Measurements from ENCODE around the gene CHD9NB.

Gene CHD9NB

DNA sequence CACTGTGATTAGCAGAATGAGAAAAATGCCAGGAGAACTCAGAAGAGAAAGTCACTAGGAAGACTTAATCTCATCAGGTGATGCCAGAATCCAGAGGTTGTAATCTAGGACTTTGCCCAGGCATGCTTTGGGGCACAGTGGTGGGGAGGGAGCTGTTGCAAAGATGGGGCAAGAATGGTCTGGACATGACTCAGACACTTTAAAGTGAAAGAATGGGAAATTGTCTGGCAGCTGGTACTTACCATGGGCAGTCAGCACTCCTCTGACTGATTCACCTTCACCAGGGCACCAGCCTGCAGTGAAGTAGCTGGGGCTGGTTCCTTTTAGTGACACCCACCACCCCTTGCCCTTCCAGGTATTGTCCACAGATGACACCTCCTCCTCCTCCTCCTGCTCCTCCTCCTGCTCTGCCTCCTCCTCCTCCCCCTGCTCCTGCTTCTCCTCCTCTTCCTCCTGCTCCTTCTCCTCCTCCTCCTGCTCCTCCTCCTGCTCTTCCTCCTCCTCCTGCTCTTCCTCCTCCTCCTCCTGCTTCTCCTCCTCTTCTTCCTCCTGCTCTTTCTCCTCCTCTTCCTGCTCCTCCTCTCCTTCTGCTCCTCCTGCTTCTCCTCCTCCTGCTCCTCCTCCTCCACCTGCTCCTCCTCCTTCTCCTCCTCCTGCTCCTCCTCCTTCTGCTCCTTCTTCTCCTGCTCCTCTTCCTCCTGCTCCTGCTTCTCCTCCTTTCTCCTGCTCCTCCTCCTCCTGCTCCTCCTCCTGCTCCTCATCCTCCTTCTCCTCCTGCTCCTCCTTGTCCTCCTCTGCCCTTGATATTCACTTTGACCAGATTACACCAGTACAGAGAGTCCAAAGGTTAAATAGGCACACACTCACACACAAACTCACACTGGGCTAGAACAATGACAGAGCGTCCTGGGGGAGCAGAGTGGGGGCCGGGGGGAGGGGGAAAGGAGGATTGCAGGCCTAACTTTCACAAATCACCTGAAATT, at the start of gene CHD9NB:
CHD9NB (minus strand) TSS at position 379 of the 983 bp plus-strand sequence. CDS start 8,739 bp downstream, outside the sequence.
- H3K4me3 Mint-ChIP-seq, result peak within 1 kb of the TSS; percentile 1 to 72 (median 51)
- H3K27ac Mint-ChIP-seq, result peak within 1 kb of the TSS; percentile 1 to 78 (median 77)
- H3K36me3 Mint-ChIP-seq (ENCODE audit: low read depth), result no peaks in the 10 kb centered on the region
- H3K9me3 Mint-ChIP-seq, result peaks cover 4% of the 10 kb centered on the region
- H3K27me3 Mint-ChIP-seq (ENCODE audit: low read depth), result peaks cover 7% of the 10 kb centered on the region
- peaks cover 18% of the 10 kb centered on the region for H3K4me1 Mint-ChIP-seq
- TF ChIP-seq, protein P1, sequence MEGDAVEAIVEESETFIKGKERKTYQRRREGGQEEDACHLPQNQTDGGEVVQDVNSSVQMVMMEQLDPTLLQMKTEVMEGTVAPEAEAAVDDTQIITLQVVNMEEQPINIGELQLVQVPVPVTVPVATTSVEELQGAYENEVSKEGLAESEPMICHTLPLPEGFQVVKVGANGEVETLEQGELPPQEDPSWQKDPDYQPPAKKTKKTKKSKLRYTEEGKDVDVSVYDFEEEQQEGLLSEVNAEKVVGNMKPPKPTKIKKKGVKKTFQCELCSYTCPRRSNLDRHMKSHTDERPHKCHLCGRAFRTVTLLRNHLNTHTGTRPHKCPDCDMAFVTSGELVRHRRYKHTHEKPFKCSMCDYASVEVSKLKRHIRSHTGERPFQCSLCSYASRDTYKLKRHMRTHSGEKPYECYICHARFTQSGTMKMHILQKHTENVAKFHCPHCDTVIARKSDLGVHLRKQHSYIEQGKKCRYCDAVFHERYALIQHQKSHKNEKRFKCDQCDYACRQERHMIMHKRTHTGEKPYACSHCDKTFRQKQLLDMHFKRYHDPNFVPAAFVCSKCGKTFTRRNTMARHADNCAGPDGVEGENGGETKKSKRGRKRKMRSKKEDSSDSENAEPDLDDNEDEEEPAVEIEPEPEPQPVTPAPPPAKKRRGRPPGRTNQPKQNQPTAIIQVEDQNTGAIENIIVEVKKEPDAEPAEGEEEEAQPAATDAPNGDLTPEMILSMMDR (IDR thresholded peaks at IDR 0.05; ENCODE audit: unreplicated experiment in 3 of 3), result no peak

DNA sequence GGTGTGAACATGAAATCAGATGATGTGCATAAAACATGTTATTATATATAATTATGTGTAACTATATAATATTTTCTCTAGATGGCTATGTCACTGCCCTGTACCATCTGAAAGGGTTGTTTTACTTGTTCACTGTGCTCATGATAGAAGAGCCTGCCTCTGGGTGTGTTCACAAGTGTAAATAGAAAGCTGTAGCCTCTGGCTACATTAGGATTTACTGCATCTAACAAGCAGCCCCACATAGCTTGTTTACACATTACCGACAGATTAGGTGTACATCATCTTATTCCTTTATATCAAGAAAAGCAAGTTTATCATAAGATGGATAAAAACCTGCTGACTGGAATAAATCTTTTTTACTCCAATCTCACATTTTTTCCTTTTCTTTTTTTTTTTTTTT, 48.2 kb upstream of the CHD9NB start:
- TF ChIP-seq, protein P1 (IDR thresholded peaks at IDR 0.05; ENCODE audit: unreplicated experiment in 3 of 3), result no peak
- H3K36me3 Mint-ChIP-seq (ENCODE audit: low read depth), result no peaks in the 10 kb centered on the region
- no peaks in the 10 kb centered on the region for H3K27me3 Mint-ChIP-seq (ENCODE audit: low read depth)
- no peaks in the 10 kb centered on the region for H3K9me3 Mint-ChIP-seq
- peak overlapping the region; percentile 26 to 70 (median 38) for H3K4me3 Mint-ChIP-seq
- peak overlapping the region; percentile 96 to 98 (median 97) for H3K27ac Mint-ChIP-seq
- peaks cover 32% of the 10 kb centered on the region for H3K4me1 Mint-ChIP-seq

DNA sequence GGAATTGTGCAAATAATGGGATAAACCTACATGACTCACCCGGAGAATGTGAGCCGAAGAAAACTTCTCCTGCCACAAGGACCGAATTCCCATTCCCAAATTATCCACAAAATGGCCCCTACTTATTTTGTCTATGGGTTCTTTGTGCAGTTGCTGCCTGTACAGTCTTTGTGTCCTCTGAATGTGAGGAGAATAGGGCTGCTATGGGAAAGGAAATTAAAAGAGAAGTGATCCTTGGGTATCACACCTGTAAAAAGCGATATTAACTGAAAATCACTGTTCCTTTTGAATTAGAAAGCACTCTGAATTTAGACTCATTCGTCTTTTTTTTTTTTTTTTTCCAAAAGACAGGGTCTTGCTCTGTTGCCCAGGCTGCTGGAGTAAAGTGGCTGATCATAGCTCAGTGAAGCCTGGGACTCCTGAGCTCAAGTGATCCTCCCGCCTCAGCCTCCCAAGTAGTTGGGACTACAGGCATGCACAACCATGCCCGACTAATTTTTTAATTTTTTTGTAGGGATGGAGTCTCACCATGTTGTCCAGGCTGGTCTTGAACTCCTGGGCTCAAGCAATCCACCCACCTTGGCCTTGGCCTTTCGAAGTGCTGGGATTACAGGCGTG, 47.5 kb upstream of the CHD9NB start:
- no peaks in the 10 kb centered on the region for H3K36me3 Mint-ChIP-seq (ENCODE audit: low read depth)
- H3K4me3 Mint-ChIP-seq, result peak overlapping the region; percentile 75 to 79 (median 76)
- TF ChIP-seq, protein P1 (IDR thresholded peaks at IDR 0.05; ENCODE audit: unreplicated experiment in 3 of 3), result no peak
- no peaks in the 10 kb centered on the region for H3K9me3 Mint-ChIP-seq
- H3K27ac Mint-ChIP-seq, result peak overlapping the region; percentile 96 to 98 (median 97)
- H3K27me3 Mint-ChIP-seq (ENCODE audit: low read depth), result no peaks in the 10 kb centered on the region
- peaks cover 32% of the 10 kb centered on the region for H3K4me1 Mint-ChIP-seq

DNA sequence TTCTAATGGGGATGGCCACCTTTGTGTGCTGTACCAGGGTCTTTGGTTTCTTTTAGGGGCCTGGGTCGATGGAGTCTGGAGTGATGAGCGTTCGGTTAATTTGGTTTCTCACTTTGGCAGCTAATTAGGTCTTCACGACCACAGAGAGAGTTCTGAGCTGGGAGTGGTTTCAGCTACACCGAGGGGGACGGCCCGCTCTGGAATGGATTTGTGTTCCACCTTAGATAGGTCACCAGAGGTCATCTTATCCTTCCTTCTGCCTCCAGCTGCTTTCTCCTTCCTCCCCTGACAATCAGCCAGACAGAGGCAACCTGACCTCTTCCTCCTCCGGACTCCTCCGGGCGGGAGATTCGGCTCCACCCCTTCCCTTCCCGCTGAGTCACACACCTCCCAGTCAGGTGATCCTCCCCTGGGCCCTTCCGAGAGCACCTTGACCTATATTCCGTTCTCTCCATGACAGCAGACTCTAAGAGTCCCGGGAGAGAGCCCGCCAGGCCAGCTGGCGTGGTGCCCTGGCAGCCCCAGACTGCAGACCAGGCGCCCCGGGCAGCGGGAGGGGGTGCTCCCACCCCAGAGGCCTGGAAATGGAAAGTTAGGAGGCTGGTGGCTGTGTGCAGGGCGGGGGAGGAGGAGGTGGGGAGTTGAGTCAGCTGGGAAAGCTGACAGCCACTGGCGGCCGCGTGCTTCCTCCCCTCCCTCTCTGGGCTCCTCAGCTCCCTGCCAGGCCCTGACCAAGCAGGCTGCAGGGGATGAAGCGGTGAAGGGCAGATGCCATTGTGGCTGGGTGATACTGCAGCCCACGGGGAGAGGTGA, 46.8 kb upstream of the CHD9NB start:
- TF ChIP-seq, protein P1 (IDR thresholded peaks at IDR 0.05; ENCODE audit: unreplicated experiment in 3 of 3), result no peak
- H3K4me1 Mint-ChIP-seq, result peaks cover 39% of the 10 kb centered on the region
- peak overlapping the region; percentile 96 to 98 (median 97) for H3K27ac Mint-ChIP-seq
- peak overlapping the region; percentile 75 to 79 (median 76) for H3K4me3 Mint-ChIP-seq
- H3K36me3 Mint-ChIP-seq (ENCODE audit: low read depth), result no peaks in the 10 kb centered on the region
- H3K9me3 Mint-ChIP-seq, result no peaks in the 10 kb centered on the region
- no peaks in the 10 kb centered on the region for H3K27me3 Mint-ChIP-seq (ENCODE audit: low read depth)

DNA sequence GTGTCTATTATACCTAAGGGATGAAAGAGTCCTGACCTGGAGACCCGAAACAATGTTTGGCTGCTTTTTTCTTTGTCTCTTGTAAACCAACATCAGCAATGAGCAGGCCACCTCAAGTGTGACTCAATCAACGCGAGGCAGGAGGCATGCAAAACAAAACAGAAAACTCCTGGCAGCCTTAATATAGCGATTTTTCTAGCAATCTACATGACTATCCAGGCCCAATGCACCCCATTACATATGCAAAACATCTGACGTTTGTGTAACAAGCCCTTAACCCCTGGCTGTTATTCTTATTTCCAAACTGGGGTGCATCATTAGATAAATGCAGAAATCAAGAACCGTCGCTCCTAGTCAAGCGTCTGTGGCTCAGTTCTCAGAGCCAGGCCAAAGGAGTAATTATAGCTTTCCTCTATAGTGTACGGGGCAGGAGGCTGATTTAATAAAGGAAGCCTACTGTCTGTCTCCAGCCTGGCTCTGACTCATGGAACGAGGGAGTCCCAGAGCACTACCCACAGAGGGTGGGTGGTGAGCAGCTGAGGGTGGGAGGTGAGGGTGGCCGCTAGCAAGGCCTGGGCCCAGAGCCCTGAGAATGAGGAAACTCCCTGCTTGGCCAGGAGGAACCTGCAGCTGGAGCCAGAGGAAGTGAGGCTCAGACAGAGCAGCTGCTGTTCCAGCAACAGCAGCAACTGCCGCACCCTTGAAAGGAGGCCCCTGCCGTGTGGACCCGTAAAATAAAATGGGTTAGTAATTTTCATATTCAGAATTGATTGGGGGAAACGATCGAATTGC, 46.0 kb upstream of the CHD9NB start:
- Mint-ChIP-seq H3K36me3 (ENCODE audit: low read depth) (no peaks in the 10 kb centered on the region), H3K9me3 (no peaks in the 10 kb centered on the region), H3K27me3 (ENCODE audit: low read depth) (no peaks in the 10 kb centered on the region), H3K4me3 (peak overlapping the region; percentile 75 to 79 (median 76)), H3K27ac (peak overlapping the region; percentile 96 to 98 (median 97)), H3K4me1 (peaks cover 46% of the 10 kb centered on the region)
- TF ChIP-seq, protein P1 (IDR thresholded peaks at IDR 0.05; ENCODE audit: unreplicated experiment in 3 of 3), result no peak
